ENCODE results near the gene ENG.

GRCh38 chr9:127810378-127811187 is 43.9 kb downstream of the ENG start:
- TF ChIP-seq JUN (IDR thresholded peaks at IDR 0.05; ENCODE audit: low read depth, low read length) (no peak), CTCF (IDR thresholded peaks at IDR 0.05; ENCODE audit: control extremely low read depth in 1 of 3, insufficient read depth in 1 of 3, low read depth in 1 of 3, low read length in 3 of 3) (no peak)
